Calu3 (cell line): ENCODE data around the gene ABHD2. TPM values are rescaled to one million over a fixed set of nuclear protein-coding genes. Genes with fewer than 3 reads are reported as not detected.

ENCODE experiments used
- BruUV-seq: library from RNA; stranded (reverse); fragments of 400-500 nt; replicated peaks from 2 replicates; lab custom pipeline; 2021; lab: Mats Ljungman, UMichigan
- CTCF ChIA-PET: fragments of 300-600 bp; sonication (Branson Sonifier 250); formaldehyde crosslinking; loops from one replicate; lab custom pipeline; 2022; ENCODE audit warnings: antibody characterized with exemption; lab: Charles Lee
- DNase-seq: peaks from one replicate; pipeline ENCODE4 v3.0.0; 2022
- H3K27ac Mint-ChIP-seq: one replicate; pipeline ENCODE4 v1.8.0; 2022; ENCODE audit warnings: mixed read lengths; ENCODE audit not compliant: unreplicated experiment
- H3K27me3 Mint-ChIP-seq: one replicate; pipeline ENCODE4 v1.8.0; 2022; ENCODE audit warnings: mixed read lengths; ENCODE audit not compliant: unreplicated experiment
- H3K36me3 Mint-ChIP-seq: one replicate; pipeline ENCODE4 v1.8.0; 2022; ENCODE audit warnings: mild to moderate bottlenecking, moderate library complexity, mixed read lengths; ENCODE audit not compliant: insufficient read depth, unreplicated experiment
- H3K4me1 Mint-ChIP-seq: one replicate; pipeline ENCODE4 v1.8.0; 2022; ENCODE audit warnings: mild to moderate bottlenecking, low read depth, mixed read lengths; ENCODE audit not compliant: unreplicated experiment
- H3K4me3 Mint-ChIP-seq: one replicate; pipeline ENCODE4 v1.8.0; 2022; ENCODE audit warnings: mild to moderate bottlenecking, low read depth, moderate library complexity, mixed read lengths; ENCODE audit not compliant: unreplicated experiment
- H3K9me3 Mint-ChIP-seq: one replicate; pipeline ENCODE4 v1.8.0; 2022; ENCODE audit warnings: low read depth, mixed read lengths; ENCODE audit not compliant: unreplicated experiment
- intact Hi-C: fragments of 100-400 bp; cut with micrococcal nuclease; formaldehyde crosslinking; loops from one replicate; pipeline ENCODE4 v1.10.0; 2022; ENCODE audit not compliant: unreplicated experiment
- total RNA-seq: library from RNA; stranded (reverse); gene quantifications from 2 replicates; pipeline ENCODE4 v1.2.3, GENCODE V29; 2022
- TF ChIP-seq, protein P1 (sequence below): fragments of 200-600 bp; IDR thresholded peaks from one replicate; pipeline ENCODE4 v1.8.0; 2022; ENCODE audit warnings: antibody characterized with exemption; ENCODE audit not compliant: unreplicated experiment

Gene ABHD2
- total RNA-seq, 1 experiment from 2014 or later, result 353 TPM

GRCh38 chr15:89143503-89144162 lies 55.4 kb downstream of the ABHD2 start:
- Mint-ChIP-seq H3K9me3 (no peaks in the 10 kb centered on the region), H3K4me3 (no peak overlapping the region), H3K36me3 (peaks cover 37% of the 10 kb centered on the region), H3K27me3 (no peaks in the 10 kb centered on the region), H3K27ac (no peak overlapping the region), H3K4me1 (peaks cover 10% of the 10 kb centered on the region)
- BruUV-seq, result no TSS peak
- TF ChIP-seq, protein P1, sequence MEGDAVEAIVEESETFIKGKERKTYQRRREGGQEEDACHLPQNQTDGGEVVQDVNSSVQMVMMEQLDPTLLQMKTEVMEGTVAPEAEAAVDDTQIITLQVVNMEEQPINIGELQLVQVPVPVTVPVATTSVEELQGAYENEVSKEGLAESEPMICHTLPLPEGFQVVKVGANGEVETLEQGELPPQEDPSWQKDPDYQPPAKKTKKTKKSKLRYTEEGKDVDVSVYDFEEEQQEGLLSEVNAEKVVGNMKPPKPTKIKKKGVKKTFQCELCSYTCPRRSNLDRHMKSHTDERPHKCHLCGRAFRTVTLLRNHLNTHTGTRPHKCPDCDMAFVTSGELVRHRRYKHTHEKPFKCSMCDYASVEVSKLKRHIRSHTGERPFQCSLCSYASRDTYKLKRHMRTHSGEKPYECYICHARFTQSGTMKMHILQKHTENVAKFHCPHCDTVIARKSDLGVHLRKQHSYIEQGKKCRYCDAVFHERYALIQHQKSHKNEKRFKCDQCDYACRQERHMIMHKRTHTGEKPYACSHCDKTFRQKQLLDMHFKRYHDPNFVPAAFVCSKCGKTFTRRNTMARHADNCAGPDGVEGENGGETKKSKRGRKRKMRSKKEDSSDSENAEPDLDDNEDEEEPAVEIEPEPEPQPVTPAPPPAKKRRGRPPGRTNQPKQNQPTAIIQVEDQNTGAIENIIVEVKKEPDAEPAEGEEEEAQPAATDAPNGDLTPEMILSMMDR, result no peak
- intact Hi-C loops, result no loop called here
- DNase-seq, result no peak
- CTCF ChIA-PET, result no interaction called here

- TF ChIP-seq, protein P1, result no peak
- CTCF ChIA-PET, result no interaction called here
- no TSS peak for BruUV-seq
- no peak for DNase-seq
- no peak overlapping the region for H3K27ac Mint-ChIP-seq
- H3K4me3 Mint-ChIP-seq, result no peak overlapping the region
- H3K27me3 Mint-ChIP-seq, result no peaks in the 10 kb centered on the region
- intact Hi-C loops, result no loop called here
- H3K9me3 Mint-ChIP-seq, result no peaks in the 10 kb centered on the region
- peaks cover 41% of the 10 kb centered on the region for H3K36me3 Mint-ChIP-seq
- H3K4me1 Mint-ChIP-seq, result peaks cover 6% of the 10 kb centered on the region
These were observed 56.2 kb downstream of the ABHD2 start for GRCh38 chr15:89144491-89144890.

DNA sequence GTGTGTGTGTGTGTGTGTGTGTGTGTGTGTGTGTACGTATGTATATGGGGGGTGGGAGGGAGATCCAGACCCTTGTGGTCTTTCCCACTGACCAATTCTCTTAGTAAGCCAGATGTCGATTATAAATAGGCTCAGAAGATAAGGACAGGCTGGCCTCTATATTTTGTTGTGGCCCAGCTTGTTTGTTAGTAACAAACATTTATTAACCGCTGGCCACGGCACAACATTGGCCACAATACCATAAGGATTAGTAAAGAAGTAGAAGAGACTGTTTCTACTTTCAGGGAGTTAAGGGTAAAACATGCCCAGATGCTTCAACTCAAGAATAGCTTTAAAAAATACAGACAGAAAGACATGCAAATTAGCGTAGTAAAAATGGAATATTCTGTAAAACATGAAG lies 58.1 kb downstream of the ABHD2 start:
- Mint-ChIP-seq H3K27me3 (no peaks in the 10 kb centered on the region), H3K9me3 (no peaks in the 10 kb centered on the region), H3K4me1 (peaks cover 23% of the 10 kb centered on the region), H3K27ac (no peak overlapping the region), H3K36me3 (peaks cover 47% of the 10 kb centered on the region), H3K4me3 (no peak overlapping the region)
- intact Hi-C loops, result no loop called here
- BruUV-seq, result no TSS peak
- TF ChIP-seq, protein P1, result no peak
- DNase-seq, result no peak
- CTCF ChIA-PET, result interaction anchor here (1.3 kb wide), 1 partner anchor 17 kb away, joined by 4 read pairs; no protein-coding TSS in a partner anchor

DNA sequence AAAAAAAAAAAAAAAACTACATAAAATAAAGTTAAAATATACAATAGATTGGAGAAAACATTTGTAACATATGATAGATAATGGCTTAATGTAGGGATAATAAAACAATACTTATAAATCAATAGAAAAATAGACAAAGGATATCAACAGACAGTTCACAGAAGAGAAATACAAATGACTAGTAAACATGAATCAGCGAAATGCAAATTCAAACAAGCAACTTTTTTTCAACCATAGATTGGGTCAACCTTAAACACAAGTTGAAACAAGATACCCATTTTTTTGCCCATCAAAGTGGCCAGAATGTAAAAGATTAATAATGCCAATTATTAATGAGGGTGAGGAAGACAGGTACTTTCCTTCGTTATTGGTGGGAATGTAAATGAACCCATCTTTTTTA lies 59.9 kb downstream of the ABHD2 start:
- intact Hi-C loops, result no loop called here
- Mint-ChIP-seq H3K27ac (no peak overlapping the region), H3K9me3 (no peaks in the 10 kb centered on the region), H3K4me3 (no peak overlapping the region), H3K4me1 (peaks cover 30% of the 10 kb centered on the region), H3K36me3 (peaks cover 40% of the 10 kb centered on the region), H3K27me3 (no peaks in the 10 kb centered on the region)
- TF ChIP-seq, protein P1, result no peak
- BruUV-seq, result no TSS peak
- CTCF ChIA-PET, result no interaction called here
- no peak for DNase-seq
